Upper lobe of left lung (tissue), 6 donors: ENCODE data around the gene CARHSP1. TPM values are rescaled to one million over a fixed set of nuclear protein-coding genes. Genes with fewer than 3 reads are reported as not detected.
"Not testable (repeated sequence)": the region's sequence is repeated elsewhere in the genome, so short reads cannot be mapped to it uniquely, and the experiment has no call there.

ENCODE experiments used
- ATAC-seq, 2 donors: fragments of 200-7000 bp; cut with Tn5 transposase; one replicate each; pipeline ENCODE4 v1.9.1; 2022; ENCODE audit warnings: mild to moderate bottlenecking in 2 of 2, moderate library complexity in 2 of 2; ENCODE audit not compliant: low FRiP score in 2 of 2
- DNase-seq, 2 donors: peaks; one replicate each; pipeline ENCODE4 v3.0.0-alpha.2; 2019 to 2020
- H3K27ac ChIP-seq, 4 donors: fragments of 200-600 bp; sonication (generic); one replicate each; pipeline ENCODE4 v1.5.1; 2016 to 2019
- H3K27me3 ChIP-seq, 4 donors: fragments of 200-600 bp; sonication (generic); one replicate each; pipeline ENCODE4 v1.5.1; 2017 to 2019
- H3K36me3 ChIP-seq, 4 donors: fragments of 200-600 bp; sonication (generic); one replicate each; pipeline ENCODE4 v1.5.1; 2016 to 2019
- H3K4me1 ChIP-seq, 4 donors: fragments of 200-600 bp; sonication (generic); one replicate each; pipeline ENCODE4 v1.5.1; 2018 to 2019
- H3K4me3 ChIP-seq, 4 donors: fragments of 200-600 bp; sonication (generic); one replicate each; pipeline ENCODE4 v1.5.1; 2017 to 2019; ENCODE audit warnings: mild to moderate bottlenecking in 2 of 4, moderate library complexity in 1 of 4
- H3K9me3 ChIP-seq, 4 donors: fragments of 200-600 bp; sonication (generic); one replicate each; pipeline ENCODE4 v1.5.1; 2018 to 2019
- EP300 ChIP-seq, 4 donors: sonication (generic); formaldehyde crosslinking; IDR thresholded peaks; one replicate each; pipeline ENCODE4 v1.5.1; 2017; ENCODE audit warnings: antibody characterized with exemption in 4 of 4, control low read depth in 2 of 4
- POLR2A ChIP-seq, 4 donors: fragments of 450-650 bp; IDR thresholded peaks; one replicate each; pipeline ENCODE4 v1.5.1; 2016 to 2017; ENCODE audit warnings: antibody characterized with exemption in 4 of 4, mild to moderate bottlenecking in 2 of 4
- POLR2AphosphoS5 ChIP-seq, 2 donors: sonication (generic); formaldehyde crosslinking; IDR thresholded peaks; one replicate each; pipeline ENCODE4 v1.5.1; 2017; ENCODE audit warnings: antibody characterized with exemption in 2 of 2
- WGBS, 2 donors: methylation state at CpG; one replicate each; pipeline ENCODE4 v1.1.5; 2017 to 2018; 5-methylcytosine and 5-hydroxymethylcytosine counted together
- total RNA-seq, 6 donors: library from RNA; depleted of rRNA in 4 of 6; stranded (reverse); fragments of >200 nt in 4 of 6; gene quantifications; one replicate each; pipeline versions ENCODE4 v1.1.0 to v1.2.1, GENCODE V29; 2016 to 2021
- TF ChIP-seq, protein P1 (sequence below), 6 experiments: fragments of 450-650 bp in 4 of 6; fragments of 200-600 bp in 2 of 6; sonication (generic) in 2 of 6; IDR thresholded peaks; one replicate each; pipeline ENCODE4 v1.5.1; 2016 to 2019; ENCODE audit warnings: antibody characterized with exemption in 6 of 6
- donor health status: DM: no; HTN: no; CAD: no; lungs with moderate emphysema.
- donor health status: DM: no; HTN: yes; CAD: no; lungs with severe emphysema.

Gene CARHSP1
- total RNA-seq, 6 donors from 2014 or later, result 33.5 to 102 (median 75.3) TPM

GRCh38 chr16:8846401-8846932, 22.3 kb downstream of the CARHSP1 start:
- whole genome bisulfite sequencing, 2 donors, result 84 to 89% methylated on average over 9 to 10 of the region's 10 CpGs
- no peak for ATAC-seq
- Histone ChIP-seq H3K4me3 (no peak overlapping the region), H3K9me3 (no peaks in the 10 kb centered on the region), H3K4me1 (peaks cover 16 to 32% (median 24%) of the 10 kb centered on the region in 4 donors), H3K27ac (no peak overlapping the region), H3K27me3 (no peaks in the 10 kb centered on the region), H3K36me3 (peaks cover 0 to 42% (median 23%) of the 10 kb centered on the region in 4 donors)
- no peak for DNase-seq
- TF ChIP-seq POLR2A (IDR thresholded peaks at IDR 0.05) (no peak), POLR2AphosphoS5 (IDR thresholded peaks at IDR 0.05) (no peak)
- TF ChIP-seq, protein P1, sequence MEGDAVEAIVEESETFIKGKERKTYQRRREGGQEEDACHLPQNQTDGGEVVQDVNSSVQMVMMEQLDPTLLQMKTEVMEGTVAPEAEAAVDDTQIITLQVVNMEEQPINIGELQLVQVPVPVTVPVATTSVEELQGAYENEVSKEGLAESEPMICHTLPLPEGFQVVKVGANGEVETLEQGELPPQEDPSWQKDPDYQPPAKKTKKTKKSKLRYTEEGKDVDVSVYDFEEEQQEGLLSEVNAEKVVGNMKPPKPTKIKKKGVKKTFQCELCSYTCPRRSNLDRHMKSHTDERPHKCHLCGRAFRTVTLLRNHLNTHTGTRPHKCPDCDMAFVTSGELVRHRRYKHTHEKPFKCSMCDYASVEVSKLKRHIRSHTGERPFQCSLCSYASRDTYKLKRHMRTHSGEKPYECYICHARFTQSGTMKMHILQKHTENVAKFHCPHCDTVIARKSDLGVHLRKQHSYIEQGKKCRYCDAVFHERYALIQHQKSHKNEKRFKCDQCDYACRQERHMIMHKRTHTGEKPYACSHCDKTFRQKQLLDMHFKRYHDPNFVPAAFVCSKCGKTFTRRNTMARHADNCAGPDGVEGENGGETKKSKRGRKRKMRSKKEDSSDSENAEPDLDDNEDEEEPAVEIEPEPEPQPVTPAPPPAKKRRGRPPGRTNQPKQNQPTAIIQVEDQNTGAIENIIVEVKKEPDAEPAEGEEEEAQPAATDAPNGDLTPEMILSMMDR (IDR thresholded peaks at IDR 0.05), result no peak

DNA sequence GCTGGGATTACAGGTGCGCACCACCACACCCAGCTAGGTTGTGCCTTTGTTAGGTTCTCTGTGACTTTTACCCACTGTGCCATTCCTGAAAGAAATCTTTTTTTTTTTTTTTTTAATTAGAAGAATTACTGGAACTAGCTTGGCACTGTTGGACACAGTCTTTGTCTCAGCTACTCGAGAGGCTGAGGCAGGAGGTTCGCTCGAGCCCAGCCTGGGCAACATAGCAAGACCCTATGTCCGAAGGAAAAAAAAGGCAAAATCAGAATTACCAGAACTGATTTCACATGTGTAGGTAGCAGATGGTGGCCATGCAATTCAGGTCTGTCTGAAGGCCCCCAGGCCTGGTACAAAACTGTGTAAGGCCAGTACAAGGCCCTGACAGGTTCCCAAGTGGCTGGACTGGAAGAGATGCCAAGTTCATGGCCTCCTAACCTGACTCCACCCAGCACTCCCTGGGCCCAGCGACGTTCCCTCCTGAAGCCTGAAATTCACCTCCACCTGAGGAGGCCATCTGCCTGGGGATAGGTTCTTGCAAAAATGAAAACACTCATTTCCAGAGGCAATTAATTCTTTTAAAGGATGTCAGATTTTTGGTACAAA, 23.0 kb downstream of the CARHSP1 start:
- Histone ChIP-seq H3K27ac (no peak overlapping the region), H3K4me3 (no peak overlapping the region), H3K36me3 (peaks cover 0 to 42% (median 23%) of the 10 kb centered on the region in 4 donors), H3K4me1 (peaks cover 16 to 26% (median 18%) of the 10 kb centered on the region in 4 donors), H3K9me3 (no peaks in the 10 kb centered on the region), H3K27me3 (no peaks in the 10 kb centered on the region)
- DNase-seq (no peak), ATAC-seq (peak in 1 of 2 donors; percentile 53)
- no peak for TF ChIP-seq EP300 (IDR thresholded peaks at IDR 0.05)
- no peak for TF ChIP-seq POLR2AphosphoS5 (IDR thresholded peaks at IDR 0.05)
- TF ChIP-seq, protein P1 (IDR thresholded peaks at IDR 0.05), result no peak
- no peak for TF ChIP-seq POLR2A (IDR thresholded peaks at IDR 0.05)
- WGBS, 2 donors, result 93 to 97% methylated on average over 7 of the region's 7 CpGs

DNA sequence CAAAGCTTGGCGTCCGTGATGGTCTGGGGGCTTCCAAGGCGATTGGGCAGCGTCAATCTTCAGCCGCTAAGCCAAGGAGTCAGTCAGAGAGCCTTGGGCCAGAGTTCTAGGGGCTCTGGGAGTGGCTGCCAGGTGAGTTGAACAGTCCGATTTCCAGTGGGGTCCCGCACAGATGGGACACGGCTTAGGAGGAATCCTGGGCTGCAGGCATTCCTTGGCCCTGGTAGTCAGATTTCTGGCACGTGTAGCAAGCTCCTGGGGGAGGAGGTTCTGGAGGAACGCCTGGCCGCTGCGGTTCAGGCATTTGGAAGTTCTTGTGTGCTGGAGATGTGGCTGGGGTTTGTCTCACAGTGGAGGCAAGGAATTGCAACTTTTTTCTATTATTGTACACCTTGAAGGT, 25.5 kb downstream of the CARHSP1 start:
- H3K4me1 ChIP-seq, ATAC-seq, H3K4me3 ChIP-seq, H3K27me3 ChIP-seq, DNase-seq, H3K27ac ChIP-seq, H3K9me3 ChIP-seq: not testable (repeated sequence)
- peaks cover 0 to 18% (median 5%) of the 10 kb centered on the region in 4 donors for H3K36me3 ChIP-seq
- WGBS, 2 donors, result 87 to 92% methylated on average over 5 to 10 of the region's 12 CpGs

DNA sequence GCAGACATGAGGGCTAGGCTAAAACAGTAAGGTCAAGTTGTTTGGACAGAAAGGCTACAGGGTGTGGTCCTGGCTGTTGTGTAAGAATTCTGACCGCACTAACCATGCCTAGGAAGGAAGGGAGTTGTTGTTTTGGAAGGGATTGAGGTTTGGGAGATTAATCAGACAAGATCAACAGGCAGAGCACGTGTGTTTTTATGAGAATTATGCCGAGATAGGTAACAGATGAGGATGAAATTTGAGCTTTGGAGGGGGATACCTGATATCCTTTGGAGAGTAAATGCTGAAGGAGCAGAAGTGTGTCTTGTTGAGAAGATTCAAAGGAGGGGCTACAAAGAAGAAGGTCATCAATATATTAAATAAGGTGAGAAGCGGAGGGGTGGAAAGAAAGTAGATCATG, 26.8 kb downstream of the CARHSP1 start:
- not testable (repeated sequence) for DNase-seq, H3K36me3 ChIP-seq, H3K27me3 ChIP-seq, H3K4me1 ChIP-seq, H3K9me3 ChIP-seq, ATAC-seq
- WGBS, 2 donors, result 50 to 51% methylated on average over 4 of the region's 4 CpGs
- peak overlapping the region in 2 of 4 donors; percentile 20 to 23 for H3K4me3 ChIP-seq
- peak overlapping the region in 3 of 4 donors; percentile 46 to 73 (median 67) for H3K27ac ChIP-seq

DNA sequence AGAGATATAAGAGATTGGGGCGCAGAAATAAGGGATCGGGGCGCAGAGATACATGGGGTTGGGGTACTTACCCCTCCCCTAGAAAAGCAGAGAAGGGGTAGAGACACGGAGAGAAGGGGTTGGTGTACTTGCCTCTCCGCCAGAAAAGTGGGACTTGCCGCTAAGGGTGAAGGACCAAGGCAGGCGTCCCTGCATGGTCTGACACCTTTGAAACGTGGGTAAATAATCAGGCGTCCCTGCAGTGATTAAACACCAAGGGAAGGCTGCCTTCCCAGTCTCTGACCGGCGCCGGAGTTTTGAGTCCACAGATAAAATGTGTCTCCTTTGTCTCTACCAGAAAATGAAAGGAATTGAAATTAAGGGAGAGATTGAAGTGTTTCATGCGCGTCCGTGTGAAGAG, 31.2 kb downstream of the CARHSP1 start:
- DNase-seq, H3K9me3 ChIP-seq, ATAC-seq, H3K27me3 ChIP-seq, H3K36me3 ChIP-seq: not testable (repeated sequence)
- WGBS, 2 donors, result 69 to 83% methylated on average over 15 of the region's 15 CpGs
- Histone ChIP-seq H3K27ac (peak overlapping the region in 1 of 4 donors; percentile 1), H3K4me1 (peaks cover 4 to 11% (median 8%) of the 10 kb centered on the region in 4 donors), H3K4me3 (peak overlapping the region in 1 of 4 donors; percentile 4)

GRCh38 chr16:8836797-8837196, 32.0 kb downstream of the CARHSP1 start:
- not testable (repeated sequence) for H3K27me3 ChIP-seq, H3K9me3 ChIP-seq, DNase-seq, H3K27ac ChIP-seq, ATAC-seq, H3K4me3 ChIP-seq
- peaks cover 4 to 10% (median 7%) of the 10 kb centered on the region in 4 donors for H3K4me1 ChIP-seq
- 66 to 78% methylated on average over 7 of the region's 7 CpGs for WGBS, 2 donors
- peaks cover 0 to 10% (median 4%) of the 10 kb centered on the region in 4 donors for H3K36me3 ChIP-seq

- WGBS, 2 donors, result 81 to 85% methylated on average over 14 to 16 of the region's 16 CpGs
- Histone ChIP-seq H3K36me3 (peaks cover 3 to 40% (median 24%) of the 10 kb centered on the region in 4 donors), H3K27ac (no peak overlapping the region), H3K9me3 (no peaks in the 10 kb centered on the region), H3K4me1 (peaks cover 3 to 10% (median 5%) of the 10 kb centered on the region in 4 donors), H3K27me3 (no peaks in the 10 kb centered on the region), H3K4me3 (no peak overlapping the region)
- TF ChIP-seq EP300 (IDR thresholded peaks at IDR 0.05), result no peak
- TF ChIP-seq POLR2AphosphoS5 (IDR thresholded peaks at IDR 0.05), result no peak
- TF ChIP-seq, protein P1 (IDR thresholded peaks at IDR 0.05), result no peak
- TF ChIP-seq POLR2A (IDR thresholded peaks at IDR 0.05), result no peak
- ATAC-seq (peak in 1 of 2 donors; percentile 68), DNase-seq (peak in 1 of 2 donors; percentile 53)
Observed at GRCh38 chr16:8832717-8833105, 36.1 kb downstream of the CARHSP1 start.
